ENCODE results near the gene GGA1.
"Not testable (repeated sequence)": the region's sequence is repeated elsewhere in the genome, so short reads cannot be mapped to it uniquely, and the experiment has no call there.

Gene GGA1

GRCh38 chr22:37656583-37656982, 47.9 kb downstream of the GGA1 start:
- DNase-seq, result not testable (repeated sequence)

GRCh38 chr22:37657590-37658132, 49.0 kb downstream of the GGA1 start:
- no peak for DNase-seq

DNA sequence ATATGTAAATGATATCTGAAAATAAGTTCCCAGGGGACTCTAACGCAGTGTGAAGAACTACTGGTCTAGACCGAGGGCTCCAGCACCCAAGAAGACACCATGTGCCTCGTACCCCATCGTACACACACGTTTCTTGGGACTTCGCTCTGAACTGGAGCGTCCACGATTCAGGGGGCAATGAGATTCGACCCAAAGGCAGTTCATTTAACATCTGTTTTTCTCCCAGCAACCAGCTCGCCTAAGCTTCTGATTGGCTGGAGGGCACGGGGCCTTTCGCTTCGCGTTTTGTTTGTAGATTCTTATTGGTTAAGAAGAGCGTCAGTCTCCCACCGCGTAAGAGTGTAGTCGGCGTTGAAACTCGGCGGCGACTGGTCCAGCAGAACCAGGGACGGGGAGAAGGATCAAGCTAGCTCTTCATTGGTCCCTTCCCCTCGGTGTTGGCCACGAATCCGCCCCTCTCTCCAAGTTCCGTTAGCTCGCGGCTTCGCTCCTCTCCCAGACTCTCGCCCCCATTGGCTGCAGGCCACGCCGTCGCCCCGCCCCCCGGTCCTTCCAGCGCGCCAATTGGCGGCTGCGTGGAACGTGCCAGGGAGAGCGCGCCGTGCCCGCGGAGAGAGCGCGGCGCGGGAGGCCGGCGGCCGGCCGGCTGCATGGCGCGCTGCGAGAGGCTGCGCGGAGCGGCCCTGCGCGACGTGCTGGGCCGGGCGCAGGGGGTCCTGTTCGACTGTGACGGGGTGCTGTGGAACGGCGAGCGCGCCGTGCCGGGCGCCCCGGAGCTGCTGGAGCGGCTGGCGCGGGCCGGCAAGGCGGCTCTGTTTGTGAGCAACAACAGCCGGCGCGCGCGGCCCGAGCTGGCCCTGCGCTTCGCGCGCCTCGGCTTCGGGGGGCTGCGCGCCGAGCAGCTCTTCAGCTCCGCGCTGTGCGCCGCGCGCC, 49.8 kb downstream of the GGA1 start, which contains the start of gene PDXP:
TSS of gene PDXP (plus strand) at position 591 of the 933 bp plus-strand sequence. CDS start at position 651, 60 bp downstream.
- DNase-seq, result peak; percentile 95 to 99

- DNase-seq, result peak in 1 of 2 experiments; percentile 16
Observed at GRCh38 chr22:37659066-37659896, 50.6 kb downstream of the GGA1 start.

DNA sequence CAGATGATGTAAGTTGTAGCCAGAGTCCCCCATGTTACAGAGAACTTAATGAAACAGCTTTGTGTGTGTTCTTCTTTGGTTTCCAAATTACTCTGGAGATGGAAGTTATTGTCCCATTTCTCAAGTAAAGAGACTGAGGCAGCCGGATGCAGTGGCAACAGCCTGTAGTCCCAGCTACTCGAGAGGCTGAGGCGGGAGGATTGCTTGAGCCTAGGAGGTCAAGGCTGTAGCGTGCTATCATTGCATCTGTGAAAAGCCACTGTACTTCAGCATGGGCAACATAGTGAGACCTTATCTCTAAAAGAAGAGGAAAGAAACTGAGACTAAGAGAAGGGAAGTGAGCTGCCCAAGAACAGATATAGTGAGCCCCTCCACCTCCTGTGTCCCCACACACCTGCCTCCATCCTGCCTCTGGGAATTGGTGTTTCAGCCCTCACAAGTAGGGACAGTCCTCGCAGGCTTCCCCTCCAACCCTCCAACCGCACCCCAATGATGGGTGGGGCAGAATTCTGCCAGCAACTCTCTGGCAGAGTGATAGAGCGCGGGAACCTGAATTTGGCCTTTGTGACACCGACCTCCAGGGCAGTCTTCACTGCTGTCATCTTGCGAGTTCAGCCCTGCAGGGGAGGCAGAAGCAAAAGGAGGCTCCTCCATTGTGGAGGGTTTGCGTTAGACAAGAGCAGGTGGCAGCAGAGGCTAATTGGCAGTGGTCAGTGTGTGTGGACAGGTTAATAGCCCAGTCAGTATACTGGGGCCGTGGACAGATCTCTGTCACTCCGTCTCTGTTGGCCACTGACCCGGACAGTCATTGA, 51.5 kb downstream of the GGA1 start:
- DNase-seq, result no peak

GRCh38 chr22:37660709-37661045, 52.0 kb downstream of the GGA1 start:
- no peak for DNase-seq

- DNase-seq, result peak; percentile 13 to 65
Observed at GRCh38 chr22:37661160-37661924, 52.7 kb downstream of the GGA1 start.

DNA sequence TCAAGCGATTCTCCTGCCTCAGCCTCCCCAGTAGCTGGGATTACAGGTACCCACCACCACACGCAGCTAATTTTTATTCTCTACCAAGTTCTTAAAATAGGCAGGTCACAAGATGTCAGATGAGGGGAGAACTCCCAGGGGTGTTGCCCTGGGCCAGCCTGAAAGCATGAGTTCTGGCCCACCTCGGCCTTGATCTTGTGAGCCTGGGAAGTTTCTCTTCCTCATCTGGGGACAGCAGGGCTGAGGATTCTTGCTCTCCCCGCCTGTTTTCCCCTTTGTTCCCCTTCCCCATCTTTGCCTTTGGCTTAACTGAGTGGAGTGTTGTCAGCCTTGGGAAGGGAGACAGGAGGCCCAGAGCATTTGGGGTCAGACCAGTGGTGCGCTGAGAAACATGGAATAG, 53.4 kb downstream of the GGA1 start:
- no peak for DNase-seq

DNA sequence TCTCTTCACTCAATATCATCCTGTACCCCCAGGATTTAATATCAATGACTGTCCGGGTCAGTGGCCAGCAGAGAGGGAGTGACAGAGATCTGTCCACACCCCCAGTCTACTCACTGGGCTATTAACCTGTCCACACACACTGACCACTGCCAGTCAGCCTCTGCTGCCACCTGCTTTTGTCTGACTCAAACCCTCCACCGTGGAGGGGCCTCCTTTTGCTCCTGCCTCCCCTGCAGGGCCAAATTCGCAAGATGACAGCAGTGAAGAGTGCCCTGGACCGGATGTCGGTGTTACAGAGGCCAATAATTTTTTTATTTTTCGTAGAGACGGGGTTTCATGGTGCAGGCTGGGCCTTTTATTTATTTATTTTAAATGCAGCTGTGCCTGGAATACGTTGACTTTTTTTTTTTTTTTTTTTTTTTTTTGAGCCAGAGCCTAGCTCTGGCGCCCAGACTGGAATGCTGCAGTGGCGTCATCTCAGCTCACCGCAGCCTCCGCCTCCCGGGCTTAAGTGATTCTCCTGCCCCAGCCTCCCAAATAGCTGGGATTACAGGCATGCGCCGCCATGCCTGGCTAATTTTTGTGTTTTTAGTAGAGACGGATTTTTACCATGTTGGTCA, 55.0 kb downstream of the GGA1 start:
- no peak for DNase-seq

- no peak for DNase-seq
Observed at GRCh38 chr22:37664249-37665101, 55.8 kb downstream of the GGA1 start.

GRCh38 chr22:37665487-37665886, 56.9 kb downstream of the GGA1 start:
- DNase-seq, result no peak

- no peak for DNase-seq
Observed at GRCh38 chr22:37669586-37669985, 61.0 kb downstream of the GGA1 start.

DNA sequence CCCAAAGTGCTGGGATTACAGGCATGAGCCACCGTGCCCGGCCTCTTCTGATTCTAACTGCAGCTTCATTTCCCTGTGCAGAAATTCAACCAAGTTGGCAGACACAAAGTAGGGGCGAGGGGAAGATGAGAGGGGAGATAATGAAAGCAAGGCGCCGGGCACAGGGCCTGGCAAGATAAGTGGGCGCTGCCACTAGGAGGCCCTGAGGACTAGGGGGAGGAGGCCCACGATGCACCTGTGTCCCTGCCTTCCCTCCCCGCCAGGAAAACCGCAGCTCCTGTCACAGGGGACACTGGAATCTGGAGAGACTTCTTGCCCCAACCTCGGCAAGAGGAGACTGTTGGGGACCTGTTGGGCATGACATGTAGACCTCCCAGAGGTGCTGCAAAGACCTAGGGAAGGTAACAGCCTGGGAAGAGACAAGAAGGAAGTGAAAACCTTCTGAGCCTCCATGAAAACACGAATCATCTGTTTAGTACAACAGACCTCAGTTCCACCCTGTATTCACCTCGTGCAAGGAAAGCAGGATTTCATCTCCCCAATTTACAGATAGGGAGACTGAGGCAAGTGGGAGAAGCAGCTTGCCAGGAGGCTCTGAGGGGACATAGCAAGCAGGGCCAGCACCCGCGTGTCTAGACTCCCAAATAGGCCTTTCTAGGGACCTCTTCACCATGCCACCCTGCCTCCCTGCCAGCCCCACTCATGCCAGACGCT, 63.7 kb downstream of the GGA1 start:
- DNase-seq, result no peak

DNA sequence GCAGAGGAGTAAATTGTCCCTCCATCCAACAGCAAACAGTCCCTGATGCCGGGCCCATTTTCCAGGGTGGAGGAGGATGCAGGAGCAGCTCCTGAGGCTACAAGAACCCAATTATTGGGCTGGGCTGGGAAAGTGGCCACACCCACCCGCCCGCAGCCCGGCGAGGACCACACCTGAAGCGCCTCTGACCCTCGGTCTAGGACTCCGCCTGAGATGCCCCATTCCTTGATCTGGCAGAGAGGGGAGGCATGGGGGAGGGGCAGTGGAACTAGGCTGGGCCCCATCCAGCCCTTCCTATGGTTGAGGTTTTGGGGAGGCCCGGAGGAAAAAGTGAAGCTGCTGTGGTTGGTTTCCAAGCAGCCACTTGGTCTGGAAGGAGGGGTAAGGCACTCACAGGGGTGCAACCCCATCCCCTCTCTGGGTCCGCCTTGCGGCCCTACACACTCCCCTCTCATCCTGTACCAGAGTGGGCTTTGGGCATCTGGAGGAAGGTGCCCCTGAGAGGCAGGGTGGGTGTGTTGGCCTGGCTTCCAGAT, 64.4 kb downstream of the GGA1 start:
- no peak for DNase-seq

DNA sequence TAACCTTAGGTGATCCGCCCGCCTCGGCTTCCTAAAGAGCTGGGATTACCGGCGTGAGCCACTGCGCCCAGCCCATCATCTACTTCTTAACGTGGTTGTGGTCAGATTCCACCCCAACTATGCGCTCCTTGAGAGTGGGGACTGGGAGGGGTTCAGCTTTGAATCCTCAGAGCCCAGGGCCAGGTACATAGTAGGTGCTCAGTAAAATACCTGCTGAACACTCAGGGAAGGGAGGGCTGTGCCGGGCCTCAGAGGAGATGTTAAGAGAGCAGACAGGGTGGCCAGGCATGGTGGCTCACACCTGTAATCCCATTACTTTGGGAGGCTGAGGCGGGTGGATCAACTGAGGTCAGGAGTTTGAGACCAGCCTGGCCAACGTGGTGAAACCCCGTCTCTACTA, 65.6 kb downstream of the GGA1 start:
- DNase-seq, result no peak

- DNase-seq, result peak; percentile 38 to 65
Observed at GRCh38 chr22:37674951-37675929, 66.6 kb downstream of the GGA1 start, which contains the start of gene LGALS1. TSS of gene LGALS1 (plus strand) at chr22:37675636. CDS start at chr22:37675703, 67 bp downstream.

- DNase-seq, result no peak
Observed at GRCh38 chr22:37675930-37676735, 67.5 kb downstream of the GGA1 start.
